ENCODE data around the gene GEMIN5.

GRCh38 chr5:154956712-154957111 lies 18.7 kb upstream of the GEMIN5 start:
- no peak for TF ChIP-seq CTCF (conservative IDR thresholded peaks at IDR 0.05 in 1 of 2, IDR thresholded peaks at IDR 0.05 in 1 of 2; ENCODE audit: extremely low read depth in 1 of 2, insufficient read depth in 1 of 2, low read depth in 1 of 2, low read length in 2 of 2)
- no peak for TF ChIP-seq EZH2 (IDR thresholded peaks at IDR 0.05; ENCODE audit: borderline replicate concordance, low read length)
